C1 segment of cervical spinal cord (tissue), 14 donors: ENCODE results near the gene WSB2.
"Not testable (repeated sequence)": the region's sequence is repeated elsewhere in the genome, so short reads cannot be mapped to it uniquely, and the experiment has no call there.

ENCODE experiments used
- DNase-seq, 14 donors: peaks; one replicate each; lab custom pipeline; 2025; lab: John Stamatoyannopoulos, UW

The WSB2 gene

DNA sequence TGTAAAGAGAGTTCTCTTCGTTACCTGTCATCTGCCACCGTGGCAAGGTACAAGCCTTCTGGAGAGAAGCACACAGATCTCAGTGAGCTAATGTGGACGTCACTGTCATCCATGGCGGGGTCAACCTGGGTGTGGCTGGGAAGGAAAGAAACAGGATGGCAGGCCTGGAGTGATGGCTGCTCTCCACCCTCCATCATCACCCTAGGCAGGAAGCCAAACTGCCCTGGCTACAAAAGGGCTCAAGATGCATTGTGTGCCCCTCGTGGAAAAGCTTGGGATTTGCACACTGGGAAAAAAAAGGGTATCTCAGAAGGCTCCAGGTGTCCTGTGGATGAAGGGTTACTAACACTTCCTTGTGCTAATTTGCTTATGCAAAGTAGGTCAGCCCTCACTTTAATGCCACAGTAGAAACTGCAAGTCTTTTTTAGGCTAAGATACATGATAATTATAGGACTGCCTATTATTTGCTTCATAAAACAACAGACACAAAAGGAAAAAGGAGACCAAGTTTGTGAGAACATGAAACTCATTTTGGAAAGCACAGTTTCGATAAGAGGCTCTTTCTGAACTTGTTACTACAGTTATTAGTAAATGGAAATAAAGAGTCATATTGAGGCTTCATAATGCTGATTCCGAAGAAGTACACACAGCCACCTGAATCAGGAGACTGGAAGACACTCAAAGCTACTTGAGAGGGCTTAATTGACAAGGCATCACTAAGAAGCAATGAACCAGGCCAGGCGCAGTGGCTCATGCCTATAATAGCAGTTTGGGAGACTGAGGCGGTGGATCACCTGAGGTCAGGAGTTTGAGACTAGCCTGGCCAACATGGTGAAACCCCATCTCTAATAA is 25.6 kb downstream of the WSB2 start:
- peak in 3 of 14 donors; percentile 6 to 47 (median 27) for DNase-seq

DNA sequence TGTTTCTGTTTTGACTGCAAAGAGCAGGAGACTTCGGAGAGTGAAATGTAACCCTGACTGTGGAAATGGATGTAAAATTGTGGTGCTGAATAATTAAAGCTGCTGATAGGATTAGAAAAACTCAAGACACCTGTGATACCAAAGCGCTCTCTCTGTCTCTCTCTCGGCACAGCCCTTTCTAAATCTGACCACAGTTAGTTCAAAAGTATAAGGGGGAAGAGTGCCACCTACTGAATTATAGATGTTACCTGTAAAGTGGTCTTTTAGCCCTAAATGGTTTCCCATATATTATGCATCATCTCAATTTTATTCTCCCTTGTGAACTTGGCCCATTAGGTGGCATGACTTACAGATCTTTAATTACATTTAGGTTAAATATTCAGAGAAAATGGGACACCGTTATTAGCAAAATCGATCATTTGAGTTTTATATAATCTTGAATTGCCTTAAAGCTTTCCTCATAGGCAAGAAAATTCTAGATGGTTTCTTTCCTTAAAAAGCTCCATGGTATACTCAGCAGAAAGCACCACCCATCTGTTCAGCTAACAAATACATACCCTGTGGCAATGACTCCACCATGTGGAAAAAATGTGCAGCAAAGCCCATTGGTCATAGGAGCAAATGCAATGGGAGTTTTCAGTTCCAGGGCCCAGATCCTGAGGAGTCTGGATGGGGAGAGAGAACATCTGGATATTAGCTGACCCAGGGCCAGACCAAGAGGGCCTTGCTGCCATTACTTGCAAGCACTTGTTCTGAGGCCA is 26.4 kb downstream of the WSB2 start:
- peak in 1 of 14 donors; percentile 61 for DNase-seq

DNA sequence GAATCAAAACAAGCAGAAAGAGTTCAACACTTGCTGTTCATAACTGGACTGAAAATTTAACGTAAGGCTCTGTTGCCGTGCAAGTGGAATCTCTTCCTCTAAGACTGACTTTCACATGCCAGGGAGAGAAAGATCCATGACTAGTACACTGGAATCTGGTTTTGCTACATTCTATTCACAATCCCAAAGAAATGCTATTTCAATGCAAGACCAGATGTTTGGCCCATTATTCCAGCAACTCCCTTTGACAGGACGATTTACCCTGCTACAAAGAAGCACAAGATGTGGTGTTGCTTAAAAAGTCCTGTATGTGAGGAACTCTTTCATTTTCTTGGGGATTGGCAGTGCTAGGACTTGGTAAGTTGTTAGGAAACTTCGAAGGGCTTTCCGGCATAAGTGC is 27.1 kb downstream of the WSB2 start:
- no peak for DNase-seq

DNA sequence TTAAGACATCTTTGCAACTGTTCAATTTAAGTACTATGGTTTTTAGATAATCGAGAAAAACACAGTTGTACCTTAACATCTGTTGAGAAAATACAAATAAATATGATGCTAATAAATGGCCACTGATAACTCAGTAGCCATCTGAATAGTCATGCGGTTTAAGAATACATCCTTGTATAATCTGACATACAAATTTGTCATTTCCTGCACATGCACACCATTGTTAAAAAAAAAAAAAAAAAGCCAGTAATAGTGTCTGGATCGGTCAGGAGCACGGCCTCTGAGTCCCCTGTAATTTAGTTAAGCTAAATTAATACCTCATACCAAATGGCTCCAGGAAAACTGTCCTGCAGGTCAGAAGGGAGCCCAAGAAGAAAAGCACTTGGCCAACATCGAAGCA is 27.7 kb downstream of the WSB2 start:
- no peak for DNase-seq

DNA sequence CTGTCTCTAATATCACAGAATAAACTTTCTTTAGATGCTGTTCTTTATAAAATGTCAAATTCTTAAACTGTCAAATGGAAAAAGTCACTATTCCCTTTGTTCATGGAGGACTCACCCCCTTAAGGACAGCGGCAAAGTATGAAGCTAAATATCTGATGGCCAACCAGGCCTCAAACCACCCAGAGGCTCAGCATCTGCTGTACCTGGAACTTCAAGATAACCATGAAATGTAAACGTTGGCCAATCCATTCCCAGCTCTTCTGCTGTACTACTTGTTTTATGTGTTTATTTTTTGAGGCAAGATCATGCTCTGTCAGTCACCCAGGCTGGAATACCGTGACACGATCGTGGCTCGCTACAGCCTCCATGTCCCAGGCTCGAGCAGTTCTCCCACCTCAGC is 28.8 kb downstream of the WSB2 start:
- DNase-seq: no peak

DNA sequence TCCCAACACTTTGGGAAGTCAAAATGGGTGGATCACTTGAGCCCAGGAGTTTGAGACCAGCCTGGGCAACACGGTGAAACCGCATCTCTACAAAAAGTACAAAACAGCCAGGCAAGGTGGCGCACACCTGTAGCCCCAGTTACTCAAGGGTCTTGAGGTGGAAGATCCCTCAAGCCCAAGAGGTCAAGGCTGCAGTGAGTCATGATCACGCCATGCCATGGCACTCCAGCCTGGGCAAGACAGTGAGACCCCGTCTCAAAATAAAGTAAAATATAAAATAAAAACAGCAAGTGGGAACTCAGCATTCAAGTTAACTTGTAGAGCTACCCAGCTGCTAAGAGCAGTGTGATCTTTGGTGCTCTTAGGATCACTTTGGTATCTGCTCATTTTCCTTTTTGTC is 31.8 kb downstream of the WSB2 start:
- no peak for DNase-seq

DNA sequence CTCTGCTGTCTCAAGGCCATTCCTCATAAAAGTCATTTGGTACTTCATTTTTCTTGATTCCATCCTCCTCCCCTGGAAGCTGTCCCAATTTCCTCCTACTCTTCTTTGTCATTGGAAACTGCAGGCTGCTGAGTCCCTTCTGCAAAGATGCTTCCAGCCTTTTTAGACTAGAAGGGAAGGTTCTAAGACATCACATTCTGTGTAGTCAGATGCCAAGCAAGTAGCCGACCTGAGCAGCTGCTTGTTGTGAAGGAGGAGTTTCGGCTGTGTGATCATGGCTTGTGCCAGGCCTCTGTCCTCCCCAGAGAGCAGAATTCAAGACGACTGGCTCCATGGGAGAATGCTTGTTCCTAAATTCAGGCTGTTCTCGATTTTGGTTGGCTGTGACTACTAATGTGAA is 35.8 kb downstream of the WSB2 start:
- no peak for DNase-seq

DNA sequence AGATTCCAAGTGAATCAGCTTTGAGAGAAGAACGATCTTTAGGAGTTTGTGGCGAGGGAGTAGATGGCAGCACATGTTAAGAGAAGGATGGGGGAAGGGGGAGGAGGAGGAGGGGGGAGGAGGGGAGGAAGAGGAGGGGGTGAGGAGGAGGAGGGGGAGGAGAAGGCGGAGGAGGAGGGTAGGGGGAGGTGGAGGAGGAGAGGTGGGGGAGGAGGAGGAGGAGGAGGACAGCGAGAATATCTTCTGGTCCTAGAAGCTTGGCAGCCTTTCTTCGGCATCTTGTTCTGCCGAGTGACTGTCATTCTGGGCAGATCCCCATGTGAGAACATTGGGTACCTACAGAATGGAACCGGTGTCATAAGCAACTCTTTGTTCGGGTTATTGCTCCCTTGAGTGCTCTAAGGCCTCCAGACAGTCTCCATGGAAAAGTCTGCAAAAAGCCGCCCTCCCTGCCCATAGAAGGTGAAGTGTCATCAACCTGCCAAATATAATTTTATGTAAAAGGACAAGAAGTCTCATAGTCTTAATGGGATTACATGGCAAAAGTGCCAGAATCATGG is 37.6 kb downstream of the WSB2 start:
- DNase-seq: peak in 5 of 14 donors; percentile 12 to 55 (median 48)

DNA sequence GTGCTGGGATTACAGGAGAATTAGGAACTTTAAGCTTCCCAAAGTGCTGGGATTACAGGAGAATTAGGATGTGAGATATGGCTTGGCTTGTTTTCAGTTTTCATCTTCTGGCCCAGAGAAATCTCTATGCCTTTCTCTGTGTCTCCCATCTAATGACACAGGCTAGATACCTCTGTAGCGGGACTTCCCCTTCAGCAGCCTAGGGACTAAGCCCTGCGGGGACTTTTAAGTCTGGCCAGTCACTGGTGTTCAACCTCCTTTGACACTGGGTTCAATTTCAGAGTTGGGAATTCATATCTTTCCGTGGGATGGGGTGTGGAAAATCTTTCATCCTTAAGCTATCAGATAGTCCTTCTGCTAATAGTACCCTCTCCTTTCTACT is 38.3 kb downstream of the WSB2 start:
- no peak for DNase-seq

DNA sequence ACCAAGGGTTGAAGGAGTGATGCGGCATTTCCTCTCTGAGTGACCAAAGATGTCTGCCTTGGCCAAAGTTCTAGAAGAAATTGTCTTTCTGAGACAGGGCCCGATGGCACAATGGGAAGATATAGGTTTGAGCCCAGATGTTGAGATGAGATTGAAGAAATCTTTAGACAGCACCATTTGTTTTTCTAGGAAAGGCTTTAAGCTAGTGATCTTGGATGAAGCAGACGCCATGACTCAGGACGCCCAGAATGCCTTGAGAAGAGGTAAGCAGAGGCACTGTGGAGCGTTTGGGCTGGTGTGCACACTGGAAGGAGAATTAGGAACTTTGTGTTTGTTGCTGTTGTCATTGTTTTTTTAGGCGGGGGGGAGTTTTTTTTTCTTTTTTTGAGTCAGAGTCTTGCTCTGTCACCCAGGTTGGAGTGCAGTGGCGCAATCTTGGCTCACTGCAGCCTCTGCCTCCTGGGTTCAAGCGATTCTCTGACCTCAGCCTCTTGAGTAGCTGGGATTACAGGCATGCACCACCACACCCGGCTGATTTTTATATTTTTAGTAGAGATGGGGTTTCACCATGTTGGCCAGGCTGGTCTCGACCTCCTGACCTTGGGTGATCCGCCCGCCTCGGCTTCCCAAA is 38.8 kb downstream of the WSB2 start:
- not testable (repeated sequence) for DNase-seq

DNA sequence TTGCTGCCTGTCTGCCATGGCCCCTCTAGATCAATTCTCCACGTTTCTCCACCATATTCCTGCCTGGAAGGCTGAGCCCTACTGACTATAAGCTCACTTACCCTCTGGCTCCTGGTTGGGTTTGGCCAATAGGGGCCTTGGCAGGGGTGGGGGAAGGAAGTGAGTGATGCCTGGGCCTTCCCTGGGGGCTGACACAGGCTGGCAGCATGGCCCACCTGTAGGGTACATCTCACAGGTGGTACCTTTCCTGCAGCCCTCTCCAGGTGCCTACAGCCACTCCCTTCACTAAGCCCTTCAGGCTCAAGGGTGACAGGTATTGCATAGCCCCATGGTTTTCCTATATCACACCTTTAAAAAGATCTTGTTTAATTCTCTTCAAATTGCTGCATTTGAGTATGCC is 40.9 kb downstream of the WSB2 start:
- no peak for DNase-seq

DNA sequence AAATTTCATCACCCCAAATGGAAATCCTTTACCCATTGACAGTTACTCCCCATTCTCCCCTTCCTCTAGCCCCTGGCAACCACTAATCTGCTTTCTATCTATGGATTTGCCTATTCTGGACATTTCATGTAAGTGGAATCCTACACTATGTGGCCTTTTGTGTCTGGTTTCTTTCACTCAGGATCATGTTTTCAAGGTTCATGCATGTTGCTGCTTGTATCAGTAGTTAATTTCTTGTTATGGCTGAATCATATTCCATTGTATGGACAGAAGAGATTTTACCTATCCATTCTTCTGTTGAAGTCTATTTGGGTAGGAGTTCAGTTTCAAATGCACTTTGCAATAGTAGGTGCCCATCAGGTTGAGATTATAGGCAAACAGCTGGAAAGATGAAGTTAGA is 43.1 kb downstream of the WSB2 start:
- DNase-seq: no peak

DNA sequence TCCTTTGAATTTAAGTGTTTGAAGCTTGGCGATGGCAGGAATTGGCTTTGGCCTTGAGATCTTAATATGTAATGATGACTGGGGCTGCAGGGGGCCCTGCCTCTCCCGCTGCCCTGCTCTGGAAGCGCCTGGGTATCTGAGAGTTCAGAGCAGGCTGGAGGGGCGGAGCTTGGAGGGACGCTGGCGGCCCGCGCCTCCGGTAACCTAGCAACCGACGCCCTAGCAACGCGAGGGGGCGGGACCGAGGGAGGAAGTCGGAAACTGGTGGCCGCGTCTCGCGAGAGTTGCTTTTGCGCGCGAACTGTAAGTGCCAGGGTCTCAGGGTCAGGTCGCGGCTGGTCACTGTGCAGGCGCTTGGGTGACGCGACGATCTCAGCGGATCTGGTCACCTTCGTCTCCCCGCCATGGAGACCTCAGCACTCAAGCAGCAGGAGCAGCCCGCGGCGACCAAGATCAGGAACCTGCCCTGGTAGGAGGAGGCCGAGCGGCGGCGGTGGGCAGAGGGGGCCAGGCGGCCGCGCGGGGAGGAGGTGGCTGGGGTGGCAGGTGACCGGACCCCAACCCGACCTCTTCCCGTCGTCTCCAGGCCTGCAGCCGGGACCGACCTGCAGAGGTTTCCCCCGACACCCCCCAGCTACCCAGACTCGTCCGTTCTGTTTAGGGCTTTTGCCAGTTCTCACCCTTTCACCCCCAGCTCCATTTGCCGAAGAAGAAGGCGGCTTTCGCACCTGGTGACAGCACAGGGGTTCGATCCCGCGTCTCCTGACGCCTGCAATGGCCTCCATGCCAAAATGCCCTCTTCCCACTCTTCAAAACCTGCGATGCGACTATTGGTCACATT is 44.3 kb downstream of the WSB2 start, which contains the start of gene RFC5:
Gene RFC5, plus strand, starts transcription at position 280 of the 841 bp plus-strand sequence. Its CDS starts 125 bp downstream, at position 405.
- DNase-seq: peak; percentile 40 to 93 (median 88)

DNA sequence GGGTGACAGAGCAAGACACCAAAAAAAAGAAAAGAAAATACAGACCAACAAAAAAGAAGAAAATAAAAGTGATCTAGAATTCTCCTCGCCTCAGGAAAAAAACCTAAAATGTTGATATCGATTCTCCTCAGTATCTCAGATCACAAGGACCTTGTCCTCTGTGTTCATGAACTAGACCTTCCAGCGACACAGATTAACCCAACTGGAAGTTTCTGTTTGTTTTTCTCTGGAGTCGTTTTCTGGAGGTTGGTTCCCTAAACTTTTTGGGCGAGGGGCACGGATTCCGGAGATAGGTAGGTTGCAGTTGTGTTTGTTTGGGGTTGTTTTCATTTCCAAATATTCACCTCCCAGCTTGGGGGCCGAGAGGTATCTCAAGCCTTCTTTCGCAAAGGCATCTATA is 45.0 kb downstream of the WSB2 start:
- DNase-seq: no peak

DNA sequence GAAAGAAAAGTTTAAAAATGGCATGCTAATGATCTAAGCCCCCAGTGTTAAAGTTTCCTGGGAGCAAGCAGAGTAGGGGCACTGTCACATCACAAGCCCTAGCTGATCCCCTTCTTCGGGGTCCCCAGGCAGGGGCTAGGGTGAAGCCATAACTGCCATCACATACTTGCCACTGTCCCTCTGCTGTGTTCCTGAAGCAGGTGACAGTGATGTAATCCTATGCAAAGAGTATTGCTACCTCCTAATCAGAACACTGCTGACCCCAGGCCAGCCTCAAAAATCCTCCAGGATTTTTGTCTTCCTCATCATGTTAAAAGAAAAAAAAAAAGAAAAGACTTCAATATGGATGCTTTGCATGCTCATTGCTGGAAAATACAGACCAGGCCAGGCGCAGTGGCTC is 45.7 kb downstream of the WSB2 start:
- DNase-seq: no peak

DNA sequence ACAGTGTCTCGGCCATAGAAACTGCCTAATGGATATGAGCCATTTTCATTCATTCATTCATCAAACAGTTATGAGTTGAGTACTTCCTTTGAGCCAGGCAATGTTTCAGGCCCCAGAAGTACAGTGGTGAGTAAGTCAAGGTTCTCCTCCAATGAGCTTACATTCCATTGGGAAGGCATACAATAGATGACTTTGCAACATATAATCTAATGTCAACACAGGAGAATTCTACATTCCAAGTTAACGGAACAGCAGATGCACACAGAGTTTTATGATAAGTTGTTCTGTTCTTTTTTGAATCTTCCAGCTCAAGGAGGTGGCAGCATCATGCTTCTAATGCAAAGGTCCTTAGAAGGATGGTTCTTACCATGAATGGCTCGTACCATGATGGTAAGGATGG is 47.7 kb downstream of the WSB2 start:
- no peak for DNase-seq

DNA sequence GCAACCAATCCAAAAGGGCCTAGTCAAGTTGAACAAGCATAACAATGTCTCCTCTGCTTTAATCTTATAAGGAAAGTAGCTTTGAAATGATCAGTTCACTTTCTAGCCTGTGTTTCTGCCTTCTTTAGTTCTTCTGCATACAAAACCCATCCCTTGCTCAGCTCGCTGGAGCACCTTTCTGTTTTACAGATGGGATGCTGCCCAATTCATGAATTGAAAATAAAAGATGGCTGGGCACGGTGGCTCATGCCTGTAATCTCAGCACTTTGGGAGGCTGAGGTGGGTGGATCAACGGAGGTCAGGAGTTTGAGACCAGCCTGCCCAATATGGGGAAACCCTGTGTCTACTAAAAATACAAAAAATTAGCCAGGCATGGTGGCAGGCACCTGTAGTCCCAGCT is 49.0 kb downstream of the WSB2 start:
- no peak for DNase-seq

DNA sequence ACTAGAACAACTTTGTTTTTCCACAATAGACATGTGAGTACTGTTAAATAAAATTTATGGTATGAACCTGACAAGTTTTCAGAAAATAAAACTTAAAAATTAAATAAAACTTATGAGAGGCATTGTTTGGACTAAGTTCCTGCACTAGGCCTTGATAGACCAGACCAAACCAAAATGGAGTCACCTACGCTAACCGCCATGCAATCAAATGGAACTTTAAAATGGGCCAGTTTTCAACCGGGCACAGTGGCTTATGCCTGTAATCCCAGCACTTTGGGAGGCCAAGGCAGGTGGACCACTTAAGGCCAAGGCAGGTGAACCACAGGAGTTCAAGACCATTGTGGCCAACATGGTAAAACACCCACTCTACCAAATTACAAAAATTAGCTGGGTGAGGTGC is 49.6 kb downstream of the WSB2 start:
- no peak for DNase-seq

DNA sequence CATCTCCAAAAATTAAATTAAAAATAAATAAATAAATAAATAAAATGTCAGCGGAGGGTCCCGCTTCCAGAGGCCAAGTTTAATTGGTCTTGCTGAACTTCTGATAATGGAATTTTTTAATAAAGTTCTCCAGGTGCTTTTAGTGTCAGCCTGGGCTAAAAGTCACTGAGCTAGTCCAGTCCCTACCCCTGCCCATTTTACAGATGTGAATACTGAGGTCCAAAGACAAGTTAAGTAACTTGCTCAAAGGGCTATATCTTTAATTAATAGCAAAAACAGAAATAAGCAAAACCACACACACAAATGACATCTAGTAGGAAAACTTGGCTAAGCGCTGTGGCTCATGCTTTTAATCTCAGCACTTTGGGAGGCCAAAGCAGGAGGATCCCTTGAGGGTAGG is 50.1 kb downstream of the WSB2 start:
- no peak for DNase-seq

DNA sequence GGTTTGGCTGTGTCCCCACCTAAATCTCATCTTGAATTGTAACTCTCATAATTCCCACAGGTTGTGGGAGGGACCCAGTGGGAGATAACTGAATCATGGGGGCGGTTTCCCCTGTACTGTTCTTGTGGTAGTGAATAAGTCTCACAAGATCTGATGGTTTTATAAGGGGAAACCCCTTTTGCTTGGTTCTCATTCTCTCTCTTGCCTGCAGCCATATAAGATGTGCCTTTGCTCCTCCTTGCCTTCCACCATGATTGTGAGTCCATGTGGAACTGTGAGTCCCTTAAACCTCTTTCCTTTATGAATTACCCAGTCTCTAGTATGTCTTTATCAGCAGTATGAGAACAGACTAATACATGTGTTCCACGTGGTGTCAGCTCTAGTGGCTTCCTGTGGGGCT is 61.2 kb downstream of the WSB2 start:
- DNase-seq: not testable (repeated sequence)

DNA sequence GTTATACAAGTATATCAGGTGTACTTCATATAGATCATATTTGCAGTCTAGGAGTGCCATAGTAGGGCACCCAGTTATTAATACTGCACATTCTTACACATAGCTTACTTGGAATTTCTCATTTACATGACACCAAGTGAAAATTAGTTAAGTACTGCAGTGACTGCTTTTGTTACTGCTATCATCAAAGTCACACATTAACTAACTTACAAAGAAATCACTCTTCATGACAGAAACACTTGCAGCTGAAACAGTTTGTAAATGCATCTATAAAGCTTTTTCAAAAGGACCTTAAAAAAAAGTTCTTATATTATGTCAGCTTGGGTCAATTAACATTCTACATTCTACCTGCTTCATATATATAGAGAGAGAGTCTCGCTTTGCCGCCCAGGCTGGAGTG is 62.3 kb downstream of the WSB2 start:
- DNase-seq: no peak
